ENCODE results near the gene PIGP. TPM values are rescaled to one million over a fixed set of nuclear protein-coding genes. Genes with fewer than 3 reads are reported as not detected.

PIGP gene
- total and polyA plus RNA-seq, 2 of the 13 experiments (the other 11 are each of a cell fraction or from before 2014, with no cell fraction given): 14.8 to 33.4 TPM

DNA sequence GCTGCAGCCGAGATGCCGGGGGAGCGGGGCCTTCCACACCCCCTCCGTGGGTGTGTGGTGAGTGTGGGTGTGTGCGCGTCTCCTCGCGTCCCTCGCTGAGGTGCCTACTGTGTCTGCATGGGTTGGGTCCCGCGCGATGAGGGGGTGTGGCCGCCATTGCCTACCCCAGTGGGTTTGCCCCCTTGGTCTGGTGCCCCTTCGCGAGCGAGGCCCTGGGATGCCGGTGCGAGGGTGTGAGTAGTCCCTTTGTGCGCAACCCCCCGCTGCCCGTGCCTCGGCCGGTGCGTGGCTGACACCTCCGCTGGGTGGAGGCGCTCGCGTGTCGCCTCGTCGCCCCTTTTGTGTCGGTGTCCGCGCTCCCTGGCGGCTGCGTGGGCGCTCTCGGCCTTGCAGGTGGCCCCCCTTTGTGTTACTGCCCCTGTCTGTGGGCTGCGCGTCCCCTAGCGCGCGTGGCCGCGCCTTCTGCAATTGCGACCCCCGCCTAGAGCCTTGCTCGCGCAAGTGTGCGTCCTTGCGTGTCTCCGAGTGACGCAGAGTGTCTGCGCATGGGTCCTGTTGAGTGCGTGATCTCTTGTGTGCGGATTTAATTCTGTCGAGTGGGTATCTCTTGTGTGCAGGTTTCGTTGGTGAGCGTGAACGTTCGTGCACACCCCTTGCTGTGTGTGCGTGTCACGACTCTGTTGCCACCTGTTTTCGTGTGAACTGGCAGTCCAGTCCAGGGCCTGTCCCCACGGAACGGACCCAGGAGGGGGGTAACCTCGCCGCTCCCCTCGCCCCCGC lies 736 bp upstream of the PIGP start (continued):
- TF ChIP-seq, protein P1, sequence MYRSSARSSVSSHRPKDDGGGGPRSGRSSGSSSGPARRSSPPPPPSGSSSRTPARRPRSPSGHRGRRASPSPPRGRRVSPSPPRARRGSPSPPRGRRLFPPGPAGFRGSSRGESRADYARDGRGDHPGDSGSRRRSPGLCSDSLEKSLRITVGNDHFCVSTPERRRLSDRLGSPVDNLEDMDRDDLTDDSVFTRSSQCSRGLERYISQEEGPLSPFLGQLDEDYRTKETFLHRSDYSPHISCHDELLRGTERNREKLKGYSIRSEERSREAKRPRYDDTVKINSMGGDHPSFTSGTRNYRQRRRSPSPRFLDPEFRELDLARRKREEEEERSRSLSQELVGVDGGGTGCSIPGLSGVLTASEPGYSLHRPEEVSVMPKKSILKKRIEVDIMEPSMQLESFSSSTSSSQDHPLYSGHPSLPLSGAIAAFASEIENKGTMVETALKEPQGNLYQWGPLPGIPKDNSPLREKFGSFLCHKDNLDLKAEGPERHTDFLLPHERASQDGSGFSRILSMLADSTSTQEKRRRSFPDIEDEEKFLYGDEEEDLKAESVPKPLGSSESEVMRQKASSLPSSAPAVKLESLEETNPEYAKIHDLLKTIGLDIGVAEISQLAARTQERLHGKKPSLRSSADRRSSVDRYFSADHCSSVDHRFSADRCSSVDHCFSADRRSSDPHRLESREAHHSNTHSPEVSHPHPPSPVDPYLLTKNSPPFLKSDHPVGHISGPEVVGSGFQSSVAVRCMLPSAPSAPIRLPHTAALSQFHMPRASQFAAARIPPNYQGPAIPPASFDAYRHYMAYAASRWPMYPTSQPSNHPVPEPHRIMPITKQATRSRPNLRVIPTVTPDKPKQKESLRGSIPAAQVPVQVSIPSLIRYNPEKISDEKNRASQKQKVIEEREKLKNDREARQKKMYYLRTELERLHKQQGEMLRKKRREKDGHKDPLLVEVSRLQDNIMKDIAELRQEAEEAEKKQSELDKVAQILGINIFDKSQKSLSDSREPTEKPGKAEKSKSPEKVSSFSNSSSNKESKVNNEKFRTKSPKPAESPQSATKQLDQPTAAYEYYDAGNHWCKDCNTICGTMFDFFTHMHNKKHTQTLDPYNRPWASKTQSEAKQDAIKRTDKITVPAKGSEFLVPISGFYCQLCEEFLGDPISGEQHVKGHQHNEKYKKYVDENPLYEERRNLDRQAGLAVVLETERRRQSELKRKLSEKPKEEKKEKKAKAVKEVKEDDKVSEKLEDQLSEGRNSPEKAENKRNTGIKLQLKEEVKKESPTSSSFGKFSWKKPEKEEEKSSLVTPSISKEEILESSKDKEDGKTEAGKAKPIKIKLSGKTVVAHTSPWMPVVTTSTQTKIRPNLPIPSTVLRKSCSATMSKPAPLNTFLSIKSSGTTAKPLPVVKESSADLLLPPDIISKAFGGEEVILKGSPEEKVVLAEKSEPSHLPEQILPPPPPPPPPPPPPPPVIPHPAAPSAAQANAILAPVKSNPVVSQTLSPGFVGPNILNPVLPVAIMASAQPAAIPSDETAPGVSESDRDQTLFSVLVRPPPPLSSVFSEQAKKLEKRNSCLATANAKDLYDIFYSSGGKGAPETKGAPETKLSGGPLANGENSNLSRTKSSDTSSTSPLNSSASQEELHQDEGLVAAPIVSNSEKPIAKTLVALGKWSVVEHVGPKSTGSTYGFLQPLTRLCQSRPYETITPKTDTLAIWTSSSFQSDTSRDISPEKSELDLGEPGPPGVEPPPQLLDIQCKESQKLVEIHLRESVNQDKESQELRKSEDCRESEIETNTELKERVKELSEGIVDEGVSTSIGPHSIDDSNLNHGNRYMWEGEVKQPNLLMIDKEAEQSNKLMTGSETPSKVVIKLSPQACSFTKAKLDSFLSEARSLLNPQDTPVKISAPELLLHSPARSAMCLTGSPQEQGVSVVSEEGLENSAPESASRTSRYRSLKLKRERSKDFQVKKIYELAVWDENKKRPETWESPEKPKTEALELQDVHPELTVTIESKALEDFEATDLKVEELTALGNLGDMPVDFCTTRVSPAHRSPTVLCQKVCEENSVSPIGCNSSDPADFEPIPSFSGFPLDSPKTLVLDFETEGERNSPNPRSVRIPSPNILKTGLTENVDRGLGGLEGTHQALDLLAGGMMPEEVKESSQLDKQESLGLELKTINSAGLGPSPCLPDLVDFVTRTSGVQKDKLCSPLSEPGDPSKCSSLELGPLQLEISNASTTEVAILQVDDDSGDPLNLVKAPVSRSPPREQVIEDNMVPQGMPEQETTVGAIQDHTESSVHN (CRISPR knock-in tag; IDR thresholded peaks at IDR 0.05): no peak
- TF ChIP-seq ZNF232 (CRISPR knock-in tag; IDR thresholded peaks at IDR 0.05; ENCODE audit: borderline replicate concordance) (no peak), CENPT (CRISPR knock-in tag; IDR thresholded peaks at IDR 0.05; ENCODE audit: low read depth) (no peak), ZNF616 (CRISPR knock-in tag; IDR thresholded peaks at IDR 0.05; ENCODE audit: low read depth) (no peak; the same call in 1 of the 2 replicates), FOXM1 (CRISPR knock-in tag; IDR thresholded peaks at IDR 0.05) (no peak), TAF15 (IDR thresholded peaks at IDR 0.05; ENCODE audit: low read depth, low read length, poor library complexity, severe bottlenecking) (peak; percentile 34), GATA4 (IDR thresholded peaks at IDR 0.05; ENCODE audit: borderline replicate concordance, low read depth) (no peak), KDM3A (CRISPR knock-in tag; IDR thresholded peaks at IDR 0.05; ENCODE audit: low read depth) (0 out of 2 replicates have a peak, but pooled peaks have one; percentile 23), TSC22D2 (CRISPR knock-in tag; IDR thresholded peaks at IDR 0.05; ENCODE audit: borderline replicate concordance) (no peak), NKX3-1 (CRISPR knock-in tag; IDR thresholded peaks at IDR 0.05) (no peak)
- TF ChIP-seq, protein P2, sequence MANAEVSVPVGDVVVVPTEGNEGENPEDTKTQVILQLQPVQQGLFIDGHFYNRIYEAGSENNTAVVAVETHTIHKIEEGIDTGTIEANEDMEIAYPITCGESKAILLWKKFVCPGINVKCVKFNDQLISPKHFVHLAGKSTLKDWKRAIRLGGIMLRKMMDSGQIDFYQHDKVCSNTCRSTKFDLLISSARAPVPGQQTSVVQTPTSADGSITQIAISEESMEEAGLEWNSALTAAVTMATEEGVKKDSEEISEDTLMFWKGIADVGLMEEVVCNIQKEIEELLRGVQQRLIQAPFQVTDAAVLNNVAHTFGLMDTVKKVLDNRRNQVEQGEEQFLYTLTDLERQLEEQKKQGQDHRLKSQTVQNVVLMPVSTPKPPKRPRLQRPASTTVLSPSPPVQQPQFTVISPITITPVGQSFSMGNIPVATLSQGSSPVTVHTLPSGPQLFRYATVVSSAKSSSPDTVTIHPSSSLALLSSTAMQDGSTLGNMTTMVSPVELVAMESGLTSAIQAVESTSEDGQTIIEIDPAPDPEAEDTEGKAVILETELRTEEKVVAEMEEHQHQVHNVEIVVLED (CRISPR knock-in tag; IDR thresholded peaks at IDR 0.05; ENCODE audit: borderline replicate concordance): peak; percentile 60; the same call in 1 of the 2 replicates
- TF ChIP-seq, protein P3, sequence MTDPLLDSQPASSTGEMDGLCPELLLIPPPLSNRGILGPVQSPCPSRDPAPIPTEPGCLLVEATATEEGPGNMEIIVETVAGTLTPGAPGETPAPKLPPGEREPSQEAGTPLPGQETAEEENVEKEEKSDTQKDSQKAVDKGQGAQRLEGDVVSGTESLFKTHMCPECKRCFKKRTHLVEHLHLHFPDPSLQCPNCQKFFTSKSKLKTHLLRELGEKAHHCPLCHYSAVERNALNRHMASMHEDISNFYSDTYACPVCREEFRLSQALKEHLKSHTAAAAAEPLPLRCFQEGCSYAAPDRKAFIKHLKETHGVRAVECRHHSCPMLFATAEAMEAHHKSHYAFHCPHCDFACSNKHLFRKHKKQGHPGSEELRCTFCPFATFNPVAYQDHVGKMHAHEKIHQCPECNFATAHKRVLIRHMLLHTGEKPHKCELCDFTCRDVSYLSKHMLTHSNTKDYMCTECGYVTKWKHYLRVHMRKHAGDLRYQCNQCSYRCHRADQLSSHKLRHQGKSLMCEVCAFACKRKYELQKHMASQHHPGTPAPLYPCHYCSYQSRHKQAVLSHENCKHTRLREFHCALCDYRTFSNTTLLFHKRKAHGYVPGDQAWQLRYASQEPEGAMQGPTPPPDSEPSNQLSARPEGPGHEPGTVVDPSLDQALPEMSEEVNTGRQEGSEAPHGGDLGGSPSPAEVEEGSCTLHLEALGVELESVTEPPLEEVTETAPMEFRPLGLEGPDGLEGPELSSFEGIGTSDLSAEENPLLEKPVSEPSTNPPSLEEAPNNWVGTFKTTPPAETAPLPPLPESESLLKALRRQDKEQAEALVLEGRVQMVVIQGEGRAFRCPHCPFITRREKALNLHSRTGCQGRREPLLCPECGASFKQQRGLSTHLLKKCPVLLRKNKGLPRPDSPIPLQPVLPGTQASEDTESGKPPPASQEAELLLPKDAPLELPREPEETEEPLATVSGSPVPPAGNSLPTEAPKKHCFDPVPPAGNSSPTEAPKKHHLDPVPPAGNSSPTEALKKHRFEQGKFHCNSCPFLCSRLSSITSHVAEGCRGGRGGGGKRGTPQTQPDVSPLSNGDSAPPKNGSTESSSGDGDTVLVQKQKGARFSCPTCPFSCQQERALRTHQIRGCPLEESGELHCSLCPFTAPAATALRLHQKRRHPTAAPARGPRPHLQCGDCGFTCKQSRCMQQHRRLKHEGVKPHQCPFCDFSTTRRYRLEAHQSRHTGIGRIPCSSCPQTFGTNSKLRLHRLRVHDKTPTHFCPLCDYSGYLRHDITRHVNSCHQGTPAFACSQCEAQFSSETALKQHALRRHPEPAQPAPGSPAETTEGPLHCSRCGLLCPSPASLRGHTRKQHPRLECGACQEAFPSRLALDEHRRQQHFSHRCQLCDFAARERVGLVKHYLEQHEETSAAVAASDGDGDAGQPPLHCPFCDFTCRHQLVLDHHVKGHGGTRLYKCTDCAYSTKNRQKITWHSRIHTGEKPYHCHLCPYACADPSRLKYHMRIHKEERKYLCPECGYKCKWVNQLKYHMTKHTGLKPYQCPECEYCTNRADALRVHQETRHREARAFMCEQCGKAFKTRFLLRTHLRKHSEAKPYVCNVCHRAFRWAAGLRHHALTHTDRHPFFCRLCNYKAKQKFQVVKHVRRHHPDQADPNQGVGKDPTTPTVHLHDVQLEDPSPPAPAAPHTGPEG (CRISPR knock-in tag; IDR thresholded peaks at IDR 0.05): no peak
